KOPT-K1 (cell line): ENCODE measurements around the gene GDF10.

Source experiments
- H3K27ac ChIP-seq: fragments of 200-600 bp; sonication (generic); 2 replicates; pipeline ENCODE4 v1.5.1; 2016; ENCODE audit warnings: antibody characterized with exemption, mild to moderate bottlenecking, low read depth, low read length; ENCODE audit not compliant: poor library complexity, severe bottlenecking
- H3K36me3 ChIP-seq: fragments of 200-600 bp; sonication (generic); 2 replicates; pipeline ENCODE4 v1.5.1; 2017; ENCODE audit warnings: antibody characterized with exemption, mild to moderate bottlenecking, low read length, moderate library complexity; ENCODE audit not compliant: insufficient read depth
- H3K9me3 ChIP-seq: fragments of 200-600 bp; sonication (generic); 2 replicates; pipeline ENCODE4 v1.5.1; 2017; ENCODE audit warnings: antibody characterized with exemption, low read length, mild to moderate bottlenecking; ENCODE audit not compliant: insufficient read depth, poor library complexity, severe bottlenecking

The GDF10 gene

GRCh38 chr10:47337310-47337709 lies 37.3 kb downstream of the GDF10 start:
- H3K9me3 ChIP-seq: no peaks in the 10 kb centered on the region
- H3K27ac ChIP-seq: no peak overlapping the region
- H3K36me3 ChIP-seq: no peaks in the 10 kb centered on the region

GRCh38 chr10:47339186-47339735 lies 39.3 kb downstream of the GDF10 start:
- Histone ChIP-seq H3K9me3 (no peaks in the 10 kb centered on the region), H3K36me3 (no peaks in the 10 kb centered on the region), H3K27ac (no peak overlapping the region)

- no peaks in the 10 kb centered on the region for H3K9me3 ChIP-seq
- H3K36me3 ChIP-seq: no peaks in the 10 kb centered on the region
- H3K27ac ChIP-seq: no peak overlapping the region
Observed at GRCh38 chr10:47339759-47340607, 40.0 kb downstream of the GDF10 start.

GRCh38 chr10:47340608-47341170 lies 40.7 kb downstream of the GDF10 start:
- no peak overlapping the region for H3K27ac ChIP-seq
- H3K36me3 ChIP-seq: no peaks in the 10 kb centered on the region
- no peaks in the 10 kb centered on the region for H3K9me3 ChIP-seq

- no peaks in the 10 kb centered on the region for H3K9me3 ChIP-seq
- no peaks in the 10 kb centered on the region for H3K36me3 ChIP-seq
- H3K27ac ChIP-seq: no peak overlapping the region
Observed at GRCh38 chr10:47344996-47345870, 45.2 kb downstream of the GDF10 start.

GRCh38 chr10:47346581-47347302 lies 46.7 kb downstream of the GDF10 start:
- H3K27ac ChIP-seq: no peak overlapping the region
- no peaks in the 10 kb centered on the region for H3K9me3 ChIP-seq
- H3K36me3 ChIP-seq: no peaks in the 10 kb centered on the region

GRCh38 chr10:47347303-47347675 lies 47.3 kb downstream of the GDF10 start:
- no peak overlapping the region for H3K27ac ChIP-seq
- H3K9me3 ChIP-seq: no peaks in the 10 kb centered on the region
- no peaks in the 10 kb centered on the region for H3K36me3 ChIP-seq

GRCh38 chr10:47348138-47348651 lies 48.2 kb downstream of the GDF10 start, which contains the start of gene RBP3:
Gene RBP3 (plus strand): TSS chr10:47348363. CDS start chr10:47348485, 122 bp downstream.
- no peak within 1 kb of the TSS for H3K27ac ChIP-seq
- H3K36me3 ChIP-seq: no peaks in the 10 kb centered on the region
- H3K9me3 ChIP-seq: no peaks in the 10 kb centered on the region

- H3K27ac ChIP-seq: no peak overlapping the region
- no peaks in the 10 kb centered on the region for H3K9me3 ChIP-seq
- no peaks in the 10 kb centered on the region for H3K36me3 ChIP-seq
Observed at GRCh38 chr10:47348661-47349470, 48.9 kb downstream of the GDF10 start.

- Histone ChIP-seq H3K36me3 (no peaks in the 10 kb centered on the region), H3K27ac (no peak overlapping the region), H3K9me3 (no peaks in the 10 kb centered on the region)
Observed at GRCh38 chr10:47349516-47349915, 49.5 kb downstream of the GDF10 start.

GRCh38 chr10:47349941-47350371 lies 50.0 kb downstream of the GDF10 start:
- H3K36me3 ChIP-seq: no peaks in the 10 kb centered on the region
- H3K27ac ChIP-seq: no peak overlapping the region
- H3K9me3 ChIP-seq: no peaks in the 10 kb centered on the region

- Histone ChIP-seq H3K9me3 (no peaks in the 10 kb centered on the region), H3K36me3 (no peaks in the 10 kb centered on the region), H3K27ac (no peak overlapping the region)
Observed at GRCh38 chr10:47350671-47351640, 51.0 kb downstream of the GDF10 start.
